HepG2 (cell line): ENCODE data around the gene INHBB. TPM values are rescaled to one million over a fixed set of nuclear protein-coding genes. Genes with fewer than 3 reads are reported as not detected.

Experiments
- FOXK1 ChIP-seq: sonication (generic); formaldehyde crosslinking; IDR thresholded peaks from 2 replicates; pipeline ENCODE4 v1.4.0; 2020; ENCODE audit warnings: low read depth, missing genetic modification reagents, borderline replicate concordance
- GZF1 ChIP-seq: sonication (generic); formaldehyde crosslinking; IDR thresholded peaks from 2 replicates; pipeline ENCODE4 v1.5.1; 2020; ENCODE audit warnings: mild to moderate bottlenecking, missing genetic modification reagents
- HNF4A ChIP-seq: sonication (generic); formaldehyde crosslinking; IDR thresholded peaks from 2 replicates; pipeline ENCODE4 v1.4.0; 2020; ENCODE audit warnings: missing genetic modification reagents
- KDM5B ChIP-seq: sonication (generic); formaldehyde crosslinking; IDR thresholded peaks from 2 replicates; pipeline ENCODE4 v1.4.0; 2020; ENCODE audit warnings: missing genetic modification reagents, mild to moderate bottlenecking, borderline replicate concordance
- LCORL ChIP-seq, 2 experiments: fragments of 450-650 bp in 1 of 2; sonication (generic) in 1 of 2; formaldehyde crosslinking in 1 of 2; IDR thresholded peaks; 2 replicates each; pipeline versions ENCODE4 v1.5.0 to v1.6.1; 2017 to 2020; ENCODE audit warnings: antibody characterized with exemption in 1 of 2, missing genetic modification reagents in 1 of 2
- NR2F1 ChIP-seq, 2 experiments: fragments of 450-650 bp in 1 of 2; formaldehyde crosslinking in 1 of 2; IDR thresholded peaks; 2 replicates each; pipeline versions ENCODE4 v1.5.0 to v1.6.1; 2016 to 2020; ENCODE audit warnings: mild to moderate bottlenecking in 1 of 2, missing compliant biosample characterization in 1 of 2, missing genetic modification reagents in 1 of 2, moderate library complexity in 1 of 2
- NR2F6 ChIP-seq, 2 experiments: IDR thresholded peaks; 2 replicates each; pipeline ENCODE4 v1.6.1; 2016; ENCODE audit warnings: antibody characterized with exemption in 1 of 2, mild to moderate bottlenecking in 1 of 2
- RXRA ChIP-seq: sonication (generic); formaldehyde crosslinking; IDR thresholded peaks from 2 replicates; pipeline ENCODE4 v1.5.1; 2020; ENCODE audit warnings: missing genetic modification reagents
- SAP130 ChIP-seq: IDR thresholded peaks from 2 replicates; pipeline ENCODE4 v1.6.1; 2016; ENCODE audit warnings: low read depth
- SOX6 ChIP-seq, 2 experiments: fragments of 450-650 bp in 1 of 2; sonication (generic) in 1 of 2; formaldehyde crosslinking in 1 of 2; IDR thresholded peaks; 2 replicates each; pipeline versions ENCODE4 v1.4.0 to v1.6.1; 2017 to 2020; ENCODE audit warnings: antibody characterized with exemption in 1 of 2, mild to moderate bottlenecking in 1 of 2, missing genetic modification reagents in 1 of 2
- XRCC5 ChIP-seq: fragments of 200-400 bp; formaldehyde crosslinking; optimal IDR thresholded peaks from 2 replicates; pipeline ENCODE3; 2017; ENCODE audit warnings: mild to moderate bottlenecking, low read length
- ZNF350 ChIP-seq: sonication (generic); formaldehyde crosslinking; IDR thresholded peaks from 2 replicates; pipeline ENCODE4 v1.4.0; 2020; ENCODE audit warnings: mild to moderate bottlenecking, low read depth, missing genetic modification reagents, borderline replicate concordance
- polyA plus RNA-seq, 8 experiments: library from polyadenylated mRNA; depleted of rRNA in 3 of 8; stranded (reverse) in 7 of 8; unstranded in 1 of 8; fragments of >200 nt; fragmentation: Illumina TruSeq in 4 of 8; extraction: Trizol in 4 of 8; gene quantifications; 2 replicates each; pipeline versions ENCODE4 v1.2.1 to v1.2.3, GENCODE V29; 2011 to 2016; ENCODE audit warnings: low read depth in 4 of 8, missing spikeins in 1 of 8, mixed read lengths in 1 of 8; ENCODE audit not compliant: insufficient read depth in 1 of 8
- total RNA-seq, 5 experiments: library from RNA; depleted of rRNA; stranded (reverse); fragments of >200 nt; fragmentation: Illumina TruSeq; extraction: Trizol; gene quantifications; 2 replicates each; pipeline ENCODE4 v1.2.3, GENCODE V29; 2016; ENCODE audit warnings: low read depth in 1 of 5
- TF ChIP-seq, protein P1 (sequence below): IDR thresholded peaks from 2 replicates; pipeline ENCODE4 v1.6.1; 2012; ENCODE audit warnings: inconsistent platforms
- TF ChIP-seq, protein P2 (sequence below): sonication (generic); formaldehyde crosslinking; IDR thresholded peaks from 2 replicates; pipeline ENCODE4 v1.4.0; 2020; ENCODE audit warnings: missing genetic modification reagents; ENCODE audit errors: not compliant biosample characterization
- TF ChIP-seq, protein P3 (sequence below): sonication (generic); formaldehyde crosslinking; IDR thresholded peaks from 2 replicates; pipeline ENCODE4 v1.5.1; 2020; ENCODE audit warnings: mild to moderate bottlenecking, missing genetic modification reagents, moderate library complexity
- TF ChIP-seq, protein P4 (sequence below): sonication (generic); formaldehyde crosslinking; IDR thresholded peaks from 2 replicates; pipeline ENCODE4 v1.5.1; 2020; ENCODE audit warnings: mild to moderate bottlenecking, missing genetic modification reagents, borderline replicate concordance

INHBB gene
- total and polyA plus RNA-seq, 2 of the 13 experiments (the other 11 are each of a cell fraction or from before 2014, with no cell fraction given), result 0.20 to 1.7 TPM

DNA sequence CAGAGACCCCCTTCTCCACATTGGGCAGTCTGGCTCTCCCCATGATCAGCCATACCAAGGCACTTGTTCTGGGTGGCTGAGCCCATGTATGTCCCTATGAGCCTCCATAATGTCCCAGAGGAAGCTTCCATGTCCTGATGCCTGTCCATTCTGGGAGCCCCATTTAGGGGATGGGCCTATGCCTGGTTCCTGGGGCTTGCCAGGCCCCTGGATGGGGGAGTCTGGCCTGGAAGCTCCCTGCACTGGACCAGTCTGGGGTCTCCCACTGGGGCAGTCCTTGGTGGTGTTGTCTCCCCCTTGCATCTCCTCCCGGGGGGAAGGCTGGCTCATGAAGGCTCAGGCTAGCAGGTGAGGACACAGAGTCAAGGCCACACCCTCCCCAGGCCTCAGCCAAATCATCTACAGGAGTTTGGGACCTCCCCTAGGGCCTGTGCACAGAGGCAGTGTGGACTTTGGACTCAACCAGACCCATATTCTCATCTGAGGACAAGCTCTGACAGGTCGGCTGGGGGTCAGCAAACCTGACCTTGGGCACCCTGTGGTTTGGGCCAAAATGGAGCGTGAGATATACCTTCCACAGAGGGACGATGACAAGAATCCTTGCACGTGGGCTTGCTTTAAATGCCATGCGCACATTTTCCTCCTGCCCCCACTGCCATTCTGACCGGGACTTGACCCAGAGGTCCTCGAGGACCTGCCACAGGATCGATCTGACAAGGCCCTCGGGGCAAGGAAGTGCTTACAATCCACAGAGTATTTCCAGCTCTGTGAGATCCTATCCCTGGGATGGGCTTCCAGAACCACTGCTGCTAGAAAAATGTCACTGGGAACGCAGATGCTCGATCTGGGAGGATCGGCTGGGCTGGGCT is 38.8 kb downstream of the INHBB start (continued):
- TF ChIP-seq FOXK1 (CRISPR knock-in tag), result no peak
- TF ChIP-seq KDM5B (CRISPR knock-in tag), result peak; percentile 34; the same call in 1 of the 2 replicates
- TF ChIP-seq LCORL (IDR thresholded peaks at IDR 0.05), result no peak
- TF ChIP-seq LCORL (CRISPR knock-in tag; IDR thresholded peaks at IDR 0.05), result peak; percentile 70
- TF ChIP-seq XRCC5, result peak; percentile 24
- no peak for TF ChIP-seq SOX6 (IDR thresholded peaks at IDR 0.05)
- peak; percentile 28; the same call in 1 of the 2 replicates for TF ChIP-seq SOX6 (CRISPR knock-in tag; IDR thresholded peaks at IDR 0.05)
- TF ChIP-seq, protein P1, sequence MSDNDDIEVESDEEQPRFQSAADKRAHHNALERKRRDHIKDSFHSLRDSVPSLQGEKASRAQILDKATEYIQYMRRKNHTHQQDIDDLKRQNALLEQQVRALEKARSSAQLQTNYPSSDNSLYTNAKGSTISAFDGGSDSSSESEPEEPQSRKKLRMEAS, result peak; percentile 31; the same call in 1 of the 2 replicates
- peak; percentile 91 for TF ChIP-seq RXRA (CRISPR knock-in tag)
- TF ChIP-seq, protein P2, sequence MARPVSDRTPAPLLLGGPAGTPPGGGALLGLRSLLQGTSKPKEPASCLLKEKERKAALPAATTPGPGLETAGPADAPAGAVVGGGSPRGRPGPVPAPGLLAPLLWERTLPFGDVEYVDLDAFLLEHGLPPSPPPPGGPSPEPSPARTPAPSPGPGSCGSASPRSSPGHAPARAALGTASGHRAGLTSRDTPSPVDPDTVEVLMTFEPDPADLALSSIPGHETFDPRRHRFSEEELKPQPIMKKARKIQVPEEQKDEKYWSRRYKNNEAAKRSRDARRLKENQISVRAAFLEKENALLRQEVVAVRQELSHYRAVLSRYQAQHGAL (CRISPR knock-in tag), result no peak
- no peak for TF ChIP-seq GZF1 (CRISPR knock-in tag)
- TF ChIP-seq HNF4A (CRISPR knock-in tag), result peak; percentile 87
- TF ChIP-seq NR2F1 (CRISPR knock-in tag; IDR thresholded peaks at IDR 0.05), result peak in 1 of 2 experiments; percentile 44; a peak in 2 of 4 replicates
- TF ChIP-seq, protein P3, sequence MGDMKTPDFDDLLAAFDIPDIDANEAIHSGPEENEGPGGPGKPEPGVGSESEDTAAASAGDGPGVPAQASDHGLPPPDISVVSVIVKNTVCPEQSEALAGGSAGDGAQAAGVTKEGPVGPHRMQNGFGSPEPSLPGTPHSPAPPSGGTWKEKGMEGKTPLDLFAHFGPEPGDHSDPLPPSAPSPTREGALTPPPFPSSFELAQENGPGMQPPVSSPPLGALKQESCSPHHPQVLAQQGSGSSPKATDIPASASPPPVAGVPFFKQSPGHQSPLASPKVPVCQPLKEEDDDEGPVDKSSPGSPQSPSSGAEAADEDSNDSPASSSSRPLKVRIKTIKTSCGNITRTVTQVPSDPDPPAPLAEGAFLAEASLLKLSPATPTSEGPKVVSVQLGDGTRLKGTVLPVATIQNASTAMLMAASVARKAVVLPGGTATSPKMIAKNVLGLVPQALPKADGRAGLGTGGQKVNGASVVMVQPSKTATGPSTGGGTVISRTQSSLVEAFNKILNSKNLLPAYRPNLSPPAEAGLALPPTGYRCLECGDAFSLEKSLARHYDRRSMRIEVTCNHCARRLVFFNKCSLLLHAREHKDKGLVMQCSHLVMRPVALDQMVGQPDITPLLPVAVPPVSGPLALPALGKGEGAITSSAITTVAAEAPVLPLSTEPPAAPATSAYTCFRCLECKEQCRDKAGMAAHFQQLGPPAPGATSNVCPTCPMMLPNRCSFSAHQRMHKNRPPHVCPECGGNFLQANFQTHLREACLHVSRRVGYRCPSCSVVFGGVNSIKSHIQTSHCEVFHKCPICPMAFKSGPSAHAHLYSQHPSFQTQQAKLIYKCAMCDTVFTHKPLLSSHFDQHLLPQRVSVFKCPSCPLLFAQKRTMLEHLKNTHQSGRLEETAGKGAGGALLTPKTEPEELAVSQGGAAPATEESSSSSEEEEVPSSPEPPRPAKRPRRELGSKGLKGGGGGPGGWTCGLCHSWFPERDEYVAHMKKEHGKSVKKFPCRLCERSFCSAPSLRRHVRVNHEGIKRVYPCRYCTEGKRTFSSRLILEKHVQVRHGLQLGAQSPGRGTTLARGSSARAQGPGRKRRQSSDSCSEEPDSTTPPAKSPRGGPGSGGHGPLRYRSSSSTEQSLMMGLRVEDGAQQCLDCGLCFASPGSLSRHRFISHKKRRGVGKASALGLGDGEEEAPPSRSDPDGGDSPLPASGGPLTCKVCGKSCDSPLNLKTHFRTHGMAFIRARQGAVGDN (CRISPR knock-in tag), result peak; percentile 48
- TF ChIP-seq SAP130, result no peak
- peak; percentile 66 for TF ChIP-seq NR2F6 (IDR thresholded peaks at IDR 0.05)
- TF ChIP-seq NR2F6 (CRISPR knock-in tag; IDR thresholded peaks at IDR 0.05), result peak; percentile 74; the same call in 1 of the 2 replicates
- TF ChIP-seq ZNF350, result peak; percentile 20; the same call in 1 of the 2 replicates
- TF ChIP-seq, protein P4, sequence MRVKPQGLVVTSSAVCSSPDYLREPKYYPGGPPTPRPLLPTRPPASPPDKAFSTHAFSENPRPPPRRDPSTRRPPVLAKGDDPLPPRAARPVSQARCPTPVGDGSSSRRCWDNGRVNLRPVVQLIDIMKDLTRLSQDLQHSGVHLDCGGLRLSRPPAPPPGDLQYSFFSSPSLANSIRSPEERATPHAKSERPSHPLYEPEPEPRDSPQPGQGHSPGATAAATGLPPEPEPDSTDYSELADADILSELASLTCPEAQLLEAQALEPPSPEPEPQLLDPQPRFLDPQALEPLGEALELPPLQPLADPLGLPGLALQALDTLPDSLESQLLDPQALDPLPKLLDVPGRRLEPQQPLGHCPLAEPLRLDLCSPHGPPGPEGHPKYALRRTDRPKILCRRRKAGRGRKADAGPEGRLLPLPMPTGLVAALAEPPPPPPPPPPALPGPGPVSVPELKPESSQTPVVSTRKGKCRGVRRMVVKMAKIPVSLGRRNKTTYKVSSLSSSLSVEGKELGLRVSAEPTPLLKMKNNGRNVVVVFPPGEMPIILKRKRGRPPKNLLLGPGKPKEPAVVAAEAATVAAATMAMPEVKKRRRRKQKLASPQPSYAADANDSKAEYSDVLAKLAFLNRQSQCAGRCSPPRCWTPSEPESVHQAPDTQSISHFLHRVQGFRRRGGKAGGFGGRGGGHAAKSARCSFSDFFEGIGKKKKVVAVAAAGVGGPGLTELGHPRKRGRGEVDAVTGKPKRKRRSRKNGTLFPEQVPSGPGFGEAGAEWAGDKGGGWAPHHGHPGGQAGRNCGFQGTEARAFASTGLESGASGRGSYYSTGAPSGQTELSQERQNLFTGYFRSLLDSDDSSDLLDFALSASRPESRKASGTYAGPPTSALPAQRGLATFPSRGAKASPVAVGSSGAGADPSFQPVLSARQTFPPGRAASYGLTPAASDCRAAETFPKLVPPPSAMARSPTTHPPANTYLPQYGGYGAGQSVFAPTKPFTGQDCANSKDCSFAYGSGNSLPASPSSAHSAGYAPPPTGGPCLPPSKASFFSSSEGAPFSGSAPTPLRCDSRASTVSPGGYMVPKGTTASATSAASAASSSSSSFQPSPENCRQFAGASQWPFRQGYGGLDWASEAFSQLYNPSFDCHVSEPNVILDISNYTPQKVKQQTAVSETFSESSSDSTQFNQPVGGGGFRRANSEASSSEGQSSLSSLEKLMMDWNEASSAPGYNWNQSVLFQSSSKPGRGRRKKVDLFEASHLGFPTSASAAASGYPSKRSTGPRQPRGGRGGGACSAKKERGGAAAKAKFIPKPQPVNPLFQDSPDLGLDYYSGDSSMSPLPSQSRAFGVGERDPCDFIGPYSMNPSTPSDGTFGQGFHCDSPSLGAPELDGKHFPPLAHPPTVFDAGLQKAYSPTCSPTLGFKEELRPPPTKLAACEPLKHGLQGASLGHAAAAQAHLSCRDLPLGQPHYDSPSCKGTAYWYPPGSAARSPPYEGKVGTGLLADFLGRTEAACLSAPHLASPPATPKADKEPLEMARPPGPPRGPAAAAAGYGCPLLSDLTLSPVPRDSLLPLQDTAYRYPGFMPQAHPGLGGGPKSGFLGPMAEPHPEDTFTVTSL (CRISPR knock-in tag), result peak; percentile 14; the same call in 1 of the 2 replicates
